Mesenchymal stem cell (in vitro differentiated cells and primary cell): ENCODE results near the gene DIP2C.
"Not testable (repeated sequence)": the region's sequence is repeated elsewhere in the genome, so short reads cannot be mapped to it uniquely, and the experiment has no call there.

ENCODE experiments used
- DNase-seq: peaks from one replicate; pipeline ENCODE4 v3.0.0-alpha.2; 2013
- H2AFZ ChIP-seq: one replicate; pipeline ENCODE4 v1.6.1; 2013; ENCODE audit warnings: low read depth, mild to moderate bottlenecking, control low read depth, inconsistent platforms, low read length, moderate library complexity
- H2AK5ac ChIP-seq: 2 replicates; pipeline ENCODE4 v1.6.1; 2013; ENCODE audit warnings: low read length, moderate library complexity, mild to moderate bottlenecking, inconsistent platforms; ENCODE audit not compliant: severe bottlenecking
- H2BK120ac ChIP-seq: one replicate; pipeline ENCODE4 v1.6.1; 2013; ENCODE audit warnings: low read depth, mild to moderate bottlenecking, inconsistent platforms, low read length, moderate library complexity
- H2BK12ac ChIP-seq, 2 experiments: one replicate each; pipeline ENCODE4 v1.6.1; 2013; ENCODE audit warnings: inconsistent platforms in 2 of 2, low read length in 2 of 2, mild to moderate bottlenecking in 2 of 2, moderate library complexity in 2 of 2, control low read depth in 1 of 2
- H2BK15ac ChIP-seq: one replicate; pipeline ENCODE4 v1.6.1; 2013; ENCODE audit warnings: mild to moderate bottlenecking, low read depth, inconsistent platforms; ENCODE audit not compliant: poor library complexity, severe bottlenecking
- H2BK5ac ChIP-seq: 2 replicates; pipeline ENCODE4 v1.6.1; 2013; ENCODE audit warnings: low read depth, mild to moderate bottlenecking, low read length, control low read depth, inconsistent platforms; ENCODE audit not compliant: poor library complexity, severe bottlenecking
- H3K14ac ChIP-seq, 2 experiments: one replicate each; pipeline ENCODE4 v1.6.1; 2013; ENCODE audit warnings: inconsistent platforms in 2 of 2, low read length in 2 of 2, control low read depth in 1 of 2, mild to moderate bottlenecking in 1 of 2, moderate library complexity in 1 of 2
- H3K18ac ChIP-seq, 2 experiments: one replicate each; pipeline ENCODE4 v1.6.1; 2013; ENCODE audit warnings: inconsistent platforms in 2 of 2, low read length in 2 of 2, control low read depth in 1 of 2, low read depth in 1 of 2, mild to moderate bottlenecking in 1 of 2
- H3K23ac ChIP-seq, 2 experiments: one replicate each; pipeline ENCODE4 v1.6.1; 2013; ENCODE audit warnings: inconsistent platforms in 2 of 2, low read length in 2 of 2, mild to moderate bottlenecking in 2 of 2, moderate library complexity in 2 of 2, control low read depth in 1 of 2
- H3K27ac ChIP-seq: 2 replicates; pipeline ENCODE4 v1.5.1; 2013; ENCODE audit warnings: mild to moderate bottlenecking, moderate library complexity, low read length, control low read depth, inconsistent platforms; ENCODE audit not compliant: poor library complexity, severe bottlenecking
- H3K27me3 ChIP-seq, 2 experiments: 2 replicates each; pipeline versions ENCODE4 v1.6.1 to v1.7.0; 2013; ENCODE audit warnings: low read length in 2 of 2, mild to moderate bottlenecking in 2 of 2, moderate library complexity in 2 of 2, control low read depth in 1 of 2, inconsistent platforms in 1 of 2; ENCODE audit not compliant: control insufficient read depth in 1 of 2, insufficient read depth in 1 of 2
- H3K36me3 ChIP-seq, 2 experiments: 2 replicates each; pipeline versions ENCODE4 v1.6.1 to v1.7.0; 2013; ENCODE audit warnings: low read length in 2 of 2, control low read depth in 1 of 2, inconsistent platforms in 1 of 2, low read depth in 1 of 2, mild to moderate bottlenecking in 1 of 2; ENCODE audit not compliant: insufficient read depth in 2 of 2, control insufficient read depth in 1 of 2
- H3K4ac ChIP-seq, 2 experiments: one replicate each; pipeline ENCODE4 v1.6.1; 2013; ENCODE audit warnings: inconsistent platforms in 2 of 2, low read length in 2 of 2, mild to moderate bottlenecking in 2 of 2, moderate library complexity in 2 of 2, control low read depth in 1 of 2, low read depth in 1 of 2
- H3K4me1 ChIP-seq: 2 replicates; pipeline ENCODE4 v1.6.1; 2013; ENCODE audit warnings: low read depth, low read length, control low read depth; ENCODE audit not compliant: control insufficient read depth, insufficient read depth
- H3K4me2 ChIP-seq: 2 replicates; pipeline ENCODE4 v1.6.1; 2013; ENCODE audit warnings: low read length, mild to moderate bottlenecking, inconsistent platforms; ENCODE audit not compliant: poor library complexity, severe bottlenecking
- H3K4me3 ChIP-seq, 2 experiments: 2 replicates each; pipeline versions ENCODE4 v1.5.1 to v1.7.0; 2013; ENCODE audit warnings: low read length in 2 of 2, mild to moderate bottlenecking in 2 of 2, control low read depth in 1 of 2, low read depth in 1 of 2; ENCODE audit not compliant: insufficient read depth in 1 of 2
- H3K79me1 ChIP-seq: replicated peaks from 2 replicates; pipeline ENCODE4 v1.6.1; 2013; ENCODE audit warnings: mild to moderate bottlenecking, control low read depth, low read length, inconsistent platforms; ENCODE audit not compliant: poor library complexity, severe bottlenecking
- H3K9ac ChIP-seq: 2 replicates; pipeline ENCODE4 v1.7.0; 2013; ENCODE audit warnings: mild to moderate bottlenecking, low read length, moderate library complexity
- H3K9me3 ChIP-seq: 2 replicates; pipeline ENCODE4 v1.7.0; 2013; ENCODE audit warnings: mild to moderate bottlenecking, low read length; ENCODE audit not compliant: control insufficient read depth
- H4K8ac ChIP-seq: one replicate; pipeline ENCODE4 v1.6.1; 2013; ENCODE audit warnings: inconsistent platforms, mild to moderate bottlenecking, low read length, moderate library complexity
- H4K91ac ChIP-seq: one replicate; pipeline ENCODE4 v1.6.1; 2013; ENCODE audit warnings: mild to moderate bottlenecking, low read length, inconsistent platforms
- WGBS: methylation state at CpG from one replicate; pipeline ENCODE4 v1.1.7; 2013; ENCODE audit warnings: mixed read lengths; 5-methylcytosine and 5-hydroxymethylcytosine counted together

The DIP2C gene

DNA sequence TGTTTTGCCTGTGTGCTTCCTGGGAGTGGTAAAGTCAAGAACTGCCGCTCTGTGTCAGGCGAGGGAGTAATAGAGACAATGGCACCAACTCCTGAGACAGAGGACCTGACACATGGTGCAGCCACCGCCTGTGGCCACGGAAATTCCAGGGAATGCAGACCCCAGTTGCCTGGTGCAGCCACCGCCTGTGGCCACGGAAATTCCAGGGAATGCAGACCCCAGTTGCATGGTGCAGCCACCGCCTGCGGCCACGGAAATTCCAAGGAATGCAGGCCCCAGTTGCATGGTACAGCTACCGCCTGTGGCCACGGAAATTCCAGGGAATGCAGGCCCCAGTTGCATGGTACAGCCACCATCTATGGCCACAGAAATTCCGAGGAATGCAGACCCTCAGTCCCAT is 8.7 kb downstream of the DIP2C start:
- H3K4me3 ChIP-seq, result no peak overlapping the region
- H3K79me1 ChIP-seq, result peaks cover 6% of the 10 kb centered on the region
- no peak overlapping the region for H3K23ac ChIP-seq
- no peak for DNase-seq
- no peak overlapping the region for H3K14ac ChIP-seq
- WGBS, result 96% methylated on average over 12 of the region's 12 CpGs
- peaks cover 41% of the 10 kb centered on the region for H3K4me1 ChIP-seq
- no peak overlapping the region for H4K8ac ChIP-seq
- no peak overlapping the region for H3K27ac ChIP-seq
- peak overlapping the region; percentile 61 for H2AK5ac ChIP-seq
- H3K27me3 ChIP-seq, result no peaks in the 10 kb centered on the region
- H3K9ac ChIP-seq, result no peak overlapping the region
- no peak overlapping the region for H2BK15ac ChIP-seq
- peak overlapping the region in 1 of 2 experiments; percentile 11 for H3K18ac ChIP-seq
- H3K9me3 ChIP-seq, result no peaks in the 10 kb centered on the region
- H3K36me3 ChIP-seq, result peaks cover 0 to 5% of the 10 kb centered on the region in 2 experiments
- no peak overlapping the region for H3K4me2 ChIP-seq
- H3K4ac ChIP-seq, result no peak overlapping the region
- H2BK120ac ChIP-seq, result no peak overlapping the region
- H2BK5ac ChIP-seq, result no peak overlapping the region
- H4K91ac ChIP-seq, result no peak overlapping the region
- peak overlapping the region in 1 of 2 experiments; percentile 23 for H2BK12ac ChIP-seq
- no peak overlapping the region for H2AFZ ChIP-seq

DNA sequence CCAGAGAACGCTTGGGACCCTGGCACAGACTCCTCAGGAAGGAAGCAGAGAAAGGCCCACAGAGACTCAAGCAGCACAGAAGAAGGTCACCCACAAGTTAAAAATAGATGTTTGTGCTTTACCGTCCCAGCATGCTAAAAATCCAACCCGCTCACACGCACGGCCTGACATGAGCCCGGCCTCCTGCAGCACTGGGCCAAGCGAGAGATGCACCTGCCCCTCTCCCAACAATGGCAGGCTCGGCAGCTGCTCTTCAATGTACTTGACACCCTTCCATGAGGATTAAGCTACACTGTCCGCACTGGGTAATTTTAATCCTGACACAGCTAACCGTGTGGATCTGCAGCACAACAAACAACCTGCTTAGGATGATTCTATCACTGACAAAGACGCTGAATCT is 9.3 kb downstream of the DIP2C start:
- no peak overlapping the region for H2AFZ ChIP-seq
- DNase-seq, result no peak

DNA sequence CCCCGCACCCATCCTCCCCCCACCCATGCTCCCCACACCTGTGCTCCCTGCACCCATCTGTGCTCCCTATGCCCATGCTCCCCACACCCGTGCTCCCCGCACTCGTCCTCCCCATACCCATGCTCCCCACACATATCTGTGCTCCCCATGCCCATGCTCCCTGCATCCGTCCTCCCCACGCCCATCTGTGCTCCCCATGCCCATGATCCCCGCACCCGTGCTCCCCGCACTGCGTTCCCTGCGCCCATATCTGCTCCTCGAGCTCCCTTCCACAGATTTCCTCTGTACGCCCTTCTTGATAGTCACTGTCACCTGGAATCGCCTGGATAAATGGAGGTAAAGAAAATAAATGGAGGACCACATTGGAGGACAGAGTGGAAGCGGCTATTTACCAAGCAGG is 9.9 kb downstream of the DIP2C start:
- 98% methylated on average over 15 of the region's 15 CpGs for WGBS
- no peak overlapping the region for H3K27ac ChIP-seq
- no peak overlapping the region for H3K4me3 ChIP-seq
- H2BK120ac ChIP-seq, result no peak overlapping the region
- H2BK5ac ChIP-seq, result no peak overlapping the region
- H3K27me3 ChIP-seq, result no peaks in the 10 kb centered on the region
- H2AFZ ChIP-seq, result no peak overlapping the region
- no peak for DNase-seq
- H3K4me1 ChIP-seq, result peaks cover 39% of the 10 kb centered on the region
- no peak overlapping the region for H2BK12ac ChIP-seq
- H3K23ac ChIP-seq, result no peak overlapping the region
- H3K9ac ChIP-seq, result no peak overlapping the region
- no peak overlapping the region for H2AK5ac ChIP-seq
- H3K36me3 ChIP-seq, result peaks cover 0 to 5% of the 10 kb centered on the region in 2 experiments
- H2BK15ac ChIP-seq, result no peak overlapping the region
- H3K14ac ChIP-seq, result no peak overlapping the region
- no peak overlapping the region for H4K8ac ChIP-seq
- no peaks in the 10 kb centered on the region for H3K9me3 ChIP-seq
- no peak overlapping the region for H3K4me2 ChIP-seq
- H4K91ac ChIP-seq, result no peak overlapping the region
- peaks cover 4% of the 10 kb centered on the region for H3K79me1 ChIP-seq
- peak overlapping the region in 1 of 2 experiments; percentile 13 for H3K18ac ChIP-seq
- H3K4ac ChIP-seq, result no peak overlapping the region

More for the DNA sequence above, 9.3 kb downstream of the DIP2C start:
- H2BK5ac ChIP-seq, result no peak overlapping the region
- H3K4ac ChIP-seq, result no peak overlapping the region
- 82% methylated on average over 11 of the region's 11 CpGs for WGBS
- H2AK5ac ChIP-seq, result no peak overlapping the region
- H4K91ac ChIP-seq, result no peak overlapping the region
- H3K79me1 ChIP-seq, result peaks cover 5% of the 10 kb centered on the region
- H3K4me1 ChIP-seq, result peaks cover 41% of the 10 kb centered on the region
- H3K4me3 ChIP-seq, result no peak overlapping the region
- H4K8ac ChIP-seq, result no peak overlapping the region
- no peak overlapping the region for H3K4me2 ChIP-seq
- no peaks in the 10 kb centered on the region for H3K9me3 ChIP-seq
- peaks cover 0 to 5% of the 10 kb centered on the region in 2 experiments for H3K36me3 ChIP-seq
- H3K23ac ChIP-seq, result no peak overlapping the region
- no peak overlapping the region for H3K27ac ChIP-seq
- no peak overlapping the region for H3K9ac ChIP-seq
- no peaks in the 10 kb centered on the region for H3K27me3 ChIP-seq
- H2BK15ac ChIP-seq, result no peak overlapping the region
- peak overlapping the region in 1 of 2 experiments; percentile 9 for H2BK12ac ChIP-seq
- no peak overlapping the region for H3K18ac ChIP-seq
- H3K14ac ChIP-seq, result no peak overlapping the region
- no peak overlapping the region for H2BK120ac ChIP-seq

DNA sequence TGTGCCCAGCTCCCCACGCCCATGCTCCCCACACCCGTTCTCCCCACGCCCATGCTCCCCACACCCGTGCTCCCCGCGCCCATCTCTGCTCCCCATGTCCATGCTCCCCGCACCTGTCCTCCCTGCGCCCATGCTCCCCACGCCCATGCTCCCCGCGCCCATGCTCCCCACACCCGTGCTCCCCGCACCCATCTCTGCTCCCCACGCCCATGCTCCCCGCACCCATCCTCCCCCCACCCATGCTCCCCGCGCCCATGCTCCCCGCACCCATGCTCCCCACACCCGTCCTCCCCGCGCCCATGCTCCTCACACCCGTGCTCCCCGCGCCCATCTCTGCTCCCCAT is 10.8 kb downstream of the DIP2C start:
- H3K9me3 ChIP-seq, DNase-seq, H3K36me3 ChIP-seq, H2BK120ac ChIP-seq, H3K14ac ChIP-seq, H2AFZ ChIP-seq, H3K4ac ChIP-seq, H3K23ac ChIP-seq, H3K9ac ChIP-seq, H3K4me3 ChIP-seq, H2BK12ac ChIP-seq, H3K4me2 ChIP-seq, H3K27me3 ChIP-seq, H3K18ac ChIP-seq, H2AK5ac ChIP-seq, H3K79me1 ChIP-seq, H4K91ac ChIP-seq, H2BK5ac ChIP-seq, H2BK15ac ChIP-seq, H4K8ac ChIP-seq, H3K27ac ChIP-seq: not testable (repeated sequence)
- WGBS, result 73% methylated on average over 8 of the region's 24 CpGs
- peaks cover 35% of the 10 kb centered on the region for H3K4me1 ChIP-seq
